Measurements from ENCODE around the gene CD276.
A peak's percentile ranks its signal among the peaks of the same experiment; 100 is the strongest.
"Not testable (repeated sequence)": the region's sequence is repeated elsewhere in the genome, so short reads cannot be mapped to it uniquely, and the experiment has no call there.

Gene CD276

GRCh38 chr15:73683777-73684580 lies at the start of gene CD276:
CD276 (plus strand) TSS chr15:73684383; CDS start chr15:73699640, 15,257 bp downstream.
- peak within 1 kb of the TSS; percentile 86 for H3K4me3 ChIP-seq (replicated peaks; ENCODE audit: low read depth, low read length)
- no peak for DNase-seq (ENCODE audit: extremely low read depth, low read depth)
- no peak for TF ChIP-seq CTCF (IDR thresholded peaks at IDR 0.05; ENCODE audit: low read depth, low read length, missing control alignments)

GRCh38 chr15:73637527-73637926 lies 46.7 kb upstream of the CD276 start:
- H3K4me3 ChIP-seq (replicated peaks; ENCODE audit: low read depth, low read length) = no peak overlapping the region
- TF ChIP-seq CTCF (IDR thresholded peaks at IDR 0.05; ENCODE audit: low read depth, low read length, missing control alignments) = no peak
- DNase-seq (ENCODE audit: extremely low read depth, low read depth) = no peak

- DNase-seq (ENCODE audit: extremely low read depth, low read depth) = peak; percentile 84
- H3K4me3 ChIP-seq (replicated peaks; ENCODE audit: low read depth, low read length) = not testable (repeated sequence)
Observed at GRCh38 chr15:73639464-73639863, 44.7 kb upstream of the CD276 start.

- TF ChIP-seq CTCF (IDR thresholded peaks at IDR 0.05; ENCODE audit: low read depth, low read length, missing control alignments) = no peak
Observed at GRCh38 chr15:73647259-73648013, 36.7 kb upstream of the CD276 start.

DNA sequence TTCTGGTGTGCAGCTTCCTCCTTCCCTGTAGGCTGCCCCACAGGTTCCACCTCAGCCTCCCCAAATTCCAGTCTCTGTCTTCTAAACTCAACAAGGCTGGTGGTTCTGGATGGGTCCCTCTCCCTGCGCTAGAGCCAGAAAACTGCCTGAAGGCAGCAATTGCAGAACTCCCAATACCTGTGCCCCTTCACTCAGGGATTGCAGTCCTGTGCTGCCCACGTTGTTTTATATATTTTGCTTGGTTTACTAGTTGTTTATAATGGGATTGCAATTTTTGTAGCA lies 36.2 kb upstream of the CD276 start:
- TF ChIP-seq CTCF (IDR thresholded peaks at IDR 0.05; ENCODE audit: low read depth, low read length, missing control alignments) = no peak
- H3K4me3 ChIP-seq (replicated peaks; ENCODE audit: low read depth, low read length) = no peak overlapping the region
- DNase-seq (ENCODE audit: extremely low read depth, low read depth) = no peak

More at GRCh38 chr15:73647259-73648013, 36.7 kb upstream of the CD276 start:
- no peak overlapping the region for H3K4me3 ChIP-seq (replicated peaks; ENCODE audit: low read depth, low read length)
- no peak for DNase-seq (ENCODE audit: extremely low read depth, low read depth)

DNA sequence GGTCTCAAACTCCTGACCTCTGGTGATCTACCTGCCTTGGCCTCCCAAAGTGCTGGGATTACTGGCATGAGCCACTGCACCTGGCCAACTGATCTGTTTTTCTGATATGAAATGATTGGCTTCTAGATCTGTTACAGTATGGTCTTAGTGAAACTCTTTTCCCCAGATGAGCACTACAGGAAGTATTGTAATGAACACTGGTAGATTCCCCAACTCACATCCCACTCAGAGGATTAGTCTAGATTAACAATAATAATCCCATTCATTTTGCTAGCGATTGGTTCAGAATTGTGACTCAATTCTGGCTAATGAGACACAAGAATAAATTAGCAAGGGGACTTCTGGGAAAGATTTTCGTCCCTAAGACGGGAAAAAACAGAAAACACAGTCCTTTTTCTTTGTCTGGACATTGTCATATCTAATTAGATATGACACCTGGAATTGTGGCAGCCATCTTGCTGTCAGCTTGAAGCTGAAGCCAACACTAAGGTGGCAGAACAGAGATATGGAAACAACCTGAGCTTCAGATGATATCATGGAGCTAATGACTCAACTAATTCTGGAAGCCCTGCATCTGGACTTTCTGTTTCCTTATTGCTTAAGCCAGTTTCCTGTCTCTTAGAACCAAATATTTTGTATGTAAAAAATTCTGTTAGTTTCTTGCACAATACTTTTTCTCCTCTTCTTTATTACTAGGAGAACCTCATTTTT lies 33.6 kb upstream of the CD276 start:
- no peak for DNase-seq (ENCODE audit: extremely low read depth, low read depth)
- no peak for TF ChIP-seq CTCF (IDR thresholded peaks at IDR 0.05; ENCODE audit: low read depth, low read length, missing control alignments)
- H3K4me3 ChIP-seq (replicated peaks; ENCODE audit: low read depth, low read length) = no peak overlapping the region

DNA sequence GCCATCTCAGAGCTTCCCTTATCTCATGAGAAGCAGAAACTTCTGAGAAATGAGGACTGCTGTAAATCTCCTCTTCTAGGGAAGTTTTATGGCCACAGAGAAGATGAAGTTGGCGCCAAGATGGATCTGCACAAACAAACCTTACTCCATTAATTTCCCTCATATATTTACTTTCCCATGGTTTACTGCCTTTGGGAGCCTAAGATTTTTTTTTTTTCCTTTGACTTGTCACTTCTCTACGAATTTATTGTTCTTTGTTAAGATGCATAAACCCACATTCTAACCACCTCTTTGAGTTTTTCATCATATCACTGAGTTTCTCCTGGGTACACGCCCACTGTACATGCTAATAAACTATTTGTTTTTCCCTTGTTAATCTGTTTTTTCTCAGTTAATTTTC lies 29.5 kb upstream of the CD276 start:
- no peak overlapping the region for H3K4me3 ChIP-seq (replicated peaks; ENCODE audit: low read depth, low read length)
- TF ChIP-seq CTCF (IDR thresholded peaks at IDR 0.05; ENCODE audit: low read depth, low read length, missing control alignments) = no peak
- DNase-seq (ENCODE audit: extremely low read depth, low read depth) = no peak

Measured in HFF-Myc (cell line).